Heart left ventricle (tissue), 16 donors: Measurements from ENCODE around the gene PTPN1. TPM values are rescaled to one million over a fixed set of nuclear protein-coding genes. Genes with fewer than 3 reads are reported as not detected.

ENCODE experiments used
- ATAC-seq, 4 donors: fragments of 200-7000 bp; cut with Tn5 transposase; one replicate each; pipeline ENCODE4 v1.9.1; 2020 to 2022; ENCODE audit warnings: moderate library complexity in 4 of 4, mild to moderate bottlenecking in 3 of 4, moderate number of reproducible peaks in 1 of 4
- DNase-seq, 5 donors: peaks; one replicate each; pipeline ENCODE4 v3.0.0-alpha.2; 2020
- H3K27ac ChIP-seq, 12 donors: fragments of 200-600 bp; sonication (generic) in 4 of 12; one replicate each; pipeline versions ENCODE4 v1.5.0 to v1.8.0; 2016 to 2022; ENCODE audit warnings: mild to moderate bottlenecking in 2 of 12
- H3K27me3 ChIP-seq, 9 donors: fragments of 200-600 bp; sonication (generic) in 2 of 9; one replicate each; pipeline versions ENCODE4 v1.5.1 to v1.8.0; 2016 to 2022; ENCODE audit warnings: mild to moderate bottlenecking in 3 of 9
- H3K36me3 ChIP-seq, 9 donors: fragments of 200-600 bp; sonication (generic) in 2 of 9; one replicate each; pipeline versions ENCODE4 v1.5.0 to v1.8.0; 2018 to 2022; ENCODE audit warnings: mild to moderate bottlenecking in 2 of 9
- H3K4me1 ChIP-seq, 12 donors: fragments of 200-600 bp; sonication (generic) in 4 of 12; one replicate each; pipeline versions ENCODE4 v1.5.0 to v1.8.0; 2016 to 2022; ENCODE audit warnings: mild to moderate bottlenecking in 3 of 12
- H3K4me3 ChIP-seq, 12 donors: fragments of 200-600 bp; sonication (generic) in 4 of 12; one replicate each; pipeline versions ENCODE4 v1.5.0 to v1.8.0; 2017 to 2022; ENCODE audit warnings: mild to moderate bottlenecking in 9 of 12, moderate library complexity in 4 of 12
- H3K9me3 ChIP-seq, 12 donors: fragments of 200-600 bp; sonication (generic) in 4 of 12; one replicate each; pipeline versions ENCODE4 v1.5.0 to v1.8.0; 2016 to 2022; ENCODE audit warnings: mild to moderate bottlenecking in 1 of 12
- POLR2A ChIP-seq, 2 donors: fragments of 450-650 bp; IDR thresholded peaks; one replicate each; pipeline ENCODE4 v1.6.1; 2017; ENCODE audit warnings: antibody characterized with exemption in 2 of 2, mild to moderate bottlenecking in 2 of 2, moderate library complexity in 2 of 2
- WGBS, 4 donors: extraction: QIAGEN DNeasy Blood & Tissue Kit in 2 of 4; methylation state at CpG; one replicate each; pipeline versions ENCODE4 v1.1.5 to v1.1.7; 2013 to 2018; 5-methylcytosine and 5-hydroxymethylcytosine counted together
- intact Hi-C, 10 donors: fragments of 100-400 bp; cut with DNase I; formaldehyde crosslinking; loops; one replicate each; pipeline versions ENCODE4 v1.11.1 to v1.14.2; 2022
- polyA plus RNA-seq, 2 donors: library from polyadenylated mRNA; stranded (reverse); fragments of 200-250 nt; gene quantifications; one replicate each; pipeline ENCODE4 v1.2.3, GENCODE V29; 2013
- total RNA-seq, 9 donors: library from RNA; depleted of rRNA in 2 of 9; stranded (reverse); fragments of >200 nt in 2 of 9; fragmentation: NEBNext Ultra II Directional in 3 of 9; extraction: Animal tissue kit (Norgen Biotek cat#: 25700) in 3 of 9; gene quantifications; one replicate each; pipeline versions ENCODE4 v1.1.0 to v1.2.4, GENCODE V29; 2016 to 2023
- TF ChIP-seq, protein P1 (sequence below), 12 donors: fragments of 200-600 bp; sonication (generic) in 4 of 12; IDR thresholded peaks; one replicate each; pipeline versions ENCODE4 v1.5.0 to v1.8.0; 2018 to 2022; ENCODE audit warnings: antibody characterized with exemption in 12 of 12, mild to moderate bottlenecking in 5 of 12
- donor health status: ischemic (EF 13 %, LVEDD 7.1; RV severe dilation, severe dysfunction).
- donor health status: healthy with polysubstance abuse.
- donor health status: DM: no; HTN: yes; CAD: no.
- donor health status: DM: no; HTN: no; CAD: no.
- donor health status: ischemic (EF 25% LVEDD 6.9; RV normal size, moderate dysfunction).
- donor health status: ischemic (EF 25% LVEDD 5.7; RV mildly dilated, moderate dysfunction).
- donor health status: healthy.
- donor health status: DM: yes; HTN: yes; CAD: no.
- donor health status: ischemic (EF 35%, LVEDD 5.7; RV mildly dilated, moderate dysfunction).
- donor health status: nonischemic (EF 11% LVEDD 7.7; RV severe dilation, severe dysfunction).
- donor health status: DM: yes; HTN: yes; CAD: no.
- donor health status: PGD.
- donor health status: ischemic (EF 29% LVEDD 5.4; RV normal size, mild dysfunction).
- donor health status: nonischemic (EF 23%, LVEDD 6.1; RV moderate dilation, normal function).

PTPN1 gene
- total and polyA plus RNA-seq, 11 donors, result 18.5 to 93.8 (median 32.0) TPM

DNA sequence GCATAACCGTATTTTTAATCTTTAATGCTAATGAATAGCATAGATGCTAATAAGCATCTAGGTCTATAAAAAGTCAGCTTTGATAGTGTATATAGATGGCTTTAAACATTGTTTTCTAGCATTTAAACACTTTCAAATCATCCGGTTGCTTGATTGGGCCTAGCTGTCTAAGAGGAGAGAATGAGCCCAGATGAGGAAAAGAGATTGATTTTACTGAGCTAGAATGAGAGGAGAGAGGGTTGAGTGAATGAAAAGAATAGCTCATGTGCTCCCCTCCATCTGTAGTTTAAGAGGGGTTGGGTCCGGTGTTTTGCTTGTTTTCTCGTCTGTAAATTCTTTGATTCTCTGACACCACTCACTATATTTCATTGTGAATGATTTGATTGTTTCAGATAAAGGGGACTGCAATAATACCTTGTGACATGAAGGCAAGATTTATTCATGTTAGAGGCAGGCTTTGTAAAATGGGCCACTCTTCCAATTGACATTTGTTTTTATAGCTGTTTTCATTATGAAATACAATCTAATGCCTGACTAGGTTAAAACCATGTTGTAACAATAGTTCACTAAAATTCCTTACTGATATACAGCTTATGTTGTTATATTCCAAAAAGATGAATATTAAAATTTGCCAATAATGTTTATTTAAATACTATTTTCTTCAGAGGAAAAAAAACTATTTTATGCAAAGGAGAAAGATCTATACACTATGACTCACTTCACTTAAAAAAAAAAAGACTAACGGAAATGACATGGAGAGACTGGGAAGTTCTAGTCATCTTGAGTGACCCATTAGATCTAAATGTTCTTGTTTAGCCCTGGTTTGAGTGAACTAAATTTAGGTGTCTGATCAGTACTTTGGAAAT lies 3.2 kb downstream of the PTPN1 start:
- intact Hi-C loops, result loop anchor here in 6 of 10 donors (5.0 kb wide), 3 partner anchors 49 to 64 kb away; no protein-coding TSS in a partner anchor
- Histone ChIP-seq H3K27me3 (no peaks in the 10 kb centered on the region), H3K4me3 (peak overlapping the region in 10 of 12 donors; percentile 4 to 100 (median 92)), H3K4me1 (peaks cover 0 to 87% (median 66%) of the 10 kb centered on the region in 12 donors), H3K36me3 (no peaks in the 10 kb centered on the region), H3K27ac (peak overlapping the region in 11 of 12 donors; percentile 6 to 96 (median 75)), H3K9me3 (no peaks in the 10 kb centered on the region)
- 55 to 63% (median 58%) methylated on average over 5 of the region's 5 CpGs for WGBS, 4 donors
- ATAC-seq (peak in 1 of 4 donors; percentile 23), DNase-seq (no peak)
- no peak for TF ChIP-seq POLR2A (IDR thresholded peaks at IDR 0.05)
- TF ChIP-seq, protein P1, sequence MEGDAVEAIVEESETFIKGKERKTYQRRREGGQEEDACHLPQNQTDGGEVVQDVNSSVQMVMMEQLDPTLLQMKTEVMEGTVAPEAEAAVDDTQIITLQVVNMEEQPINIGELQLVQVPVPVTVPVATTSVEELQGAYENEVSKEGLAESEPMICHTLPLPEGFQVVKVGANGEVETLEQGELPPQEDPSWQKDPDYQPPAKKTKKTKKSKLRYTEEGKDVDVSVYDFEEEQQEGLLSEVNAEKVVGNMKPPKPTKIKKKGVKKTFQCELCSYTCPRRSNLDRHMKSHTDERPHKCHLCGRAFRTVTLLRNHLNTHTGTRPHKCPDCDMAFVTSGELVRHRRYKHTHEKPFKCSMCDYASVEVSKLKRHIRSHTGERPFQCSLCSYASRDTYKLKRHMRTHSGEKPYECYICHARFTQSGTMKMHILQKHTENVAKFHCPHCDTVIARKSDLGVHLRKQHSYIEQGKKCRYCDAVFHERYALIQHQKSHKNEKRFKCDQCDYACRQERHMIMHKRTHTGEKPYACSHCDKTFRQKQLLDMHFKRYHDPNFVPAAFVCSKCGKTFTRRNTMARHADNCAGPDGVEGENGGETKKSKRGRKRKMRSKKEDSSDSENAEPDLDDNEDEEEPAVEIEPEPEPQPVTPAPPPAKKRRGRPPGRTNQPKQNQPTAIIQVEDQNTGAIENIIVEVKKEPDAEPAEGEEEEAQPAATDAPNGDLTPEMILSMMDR (IDR thresholded peaks at IDR 0.05), result no peak

DNA sequence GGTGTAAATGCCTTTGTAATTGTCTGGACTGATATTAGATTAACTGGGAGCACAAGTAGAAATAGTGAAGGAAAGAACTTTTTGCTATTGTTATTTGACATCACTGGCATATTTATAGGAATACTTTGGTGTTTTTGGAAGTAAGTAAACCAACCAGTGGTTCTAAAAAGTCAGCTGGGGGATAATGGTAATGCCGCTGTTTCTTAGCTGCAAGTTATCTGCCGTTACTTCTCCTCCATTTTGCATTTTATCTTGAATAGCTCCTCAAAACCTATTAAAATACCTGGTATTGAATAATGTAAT lies 3.8 kb downstream of the PTPN1 start:
- no peak for TF ChIP-seq POLR2A (IDR thresholded peaks at IDR 0.05)
- TF ChIP-seq, protein P1 (IDR thresholded peaks at IDR 0.05), result no peak
- H3K27me3 ChIP-seq, result no peaks in the 10 kb centered on the region
- peaks cover under 1 to 88% (median 69%) of the 10 kb centered on the region in 12 donors for H3K4me1 ChIP-seq
- DNase-seq (no peak), ATAC-seq (no peak)
- H3K4me3 ChIP-seq, result peak overlapping the region in 2 of 12 donors; percentile 86 to 99
- intact Hi-C loops, result loop anchor here in 6 of 10 donors (5.0 kb wide), 3 partner anchors 48 to 63 kb away; no protein-coding TSS in a partner anchor
- H3K27ac ChIP-seq, result peak overlapping the region in 11 of 12 donors; percentile 6 to 96 (median 75)
- H3K9me3 ChIP-seq, result no peaks in the 10 kb centered on the region
- 93 to 95% (median 94%) methylated on average over 2 of the region's 2 CpGs for WGBS, 4 donors
- H3K36me3 ChIP-seq, result no peaks in the 10 kb centered on the region

DNA sequence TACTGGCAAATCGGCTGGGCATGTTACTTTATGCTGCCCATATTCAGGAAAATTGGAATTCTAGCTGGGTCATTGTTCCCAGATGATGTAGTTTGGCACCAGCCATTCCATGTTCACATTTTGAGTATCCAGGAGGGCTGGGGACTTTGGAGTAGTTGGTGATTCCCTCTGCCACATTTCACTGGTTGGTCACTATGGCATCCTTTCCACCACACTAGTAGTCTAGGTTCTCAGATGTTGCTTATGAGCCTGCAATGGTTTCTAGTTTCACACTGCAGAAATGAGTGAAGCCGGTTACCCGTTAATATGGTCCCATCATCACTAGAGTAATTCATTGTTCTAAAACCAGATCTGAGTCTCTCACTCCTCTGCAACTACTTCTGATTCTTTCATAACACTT lies 4.6 kb downstream of the PTPN1 start:
- no peaks in the 10 kb centered on the region for H3K36me3 ChIP-seq
- H3K4me3 ChIP-seq, result no peak overlapping the region
- no peaks in the 10 kb centered on the region for H3K27me3 ChIP-seq
- DNase-seq (no peak), ATAC-seq (no peak)
- peaks cover 5 to 90% (median 74%) of the 10 kb centered on the region in 12 donors for H3K4me1 ChIP-seq
- peak overlapping the region in 7 of 12 donors; percentile 6 to 96 (median 85) for H3K27ac ChIP-seq
- TF ChIP-seq POLR2A (IDR thresholded peaks at IDR 0.05), result no peak
- TF ChIP-seq, protein P1 (IDR thresholded peaks at IDR 0.05), result no peak
- 83 to 93% (median 91%) methylated on average over 3 of the region's 3 CpGs for WGBS, 4 donors
- intact Hi-C loops, result loop anchor here in 6 of 10 donors (5.0 kb wide), 3 partner anchors 48 to 63 kb away; no protein-coding TSS in a partner anchor
- H3K9me3 ChIP-seq, result no peaks in the 10 kb centered on the region

DNA sequence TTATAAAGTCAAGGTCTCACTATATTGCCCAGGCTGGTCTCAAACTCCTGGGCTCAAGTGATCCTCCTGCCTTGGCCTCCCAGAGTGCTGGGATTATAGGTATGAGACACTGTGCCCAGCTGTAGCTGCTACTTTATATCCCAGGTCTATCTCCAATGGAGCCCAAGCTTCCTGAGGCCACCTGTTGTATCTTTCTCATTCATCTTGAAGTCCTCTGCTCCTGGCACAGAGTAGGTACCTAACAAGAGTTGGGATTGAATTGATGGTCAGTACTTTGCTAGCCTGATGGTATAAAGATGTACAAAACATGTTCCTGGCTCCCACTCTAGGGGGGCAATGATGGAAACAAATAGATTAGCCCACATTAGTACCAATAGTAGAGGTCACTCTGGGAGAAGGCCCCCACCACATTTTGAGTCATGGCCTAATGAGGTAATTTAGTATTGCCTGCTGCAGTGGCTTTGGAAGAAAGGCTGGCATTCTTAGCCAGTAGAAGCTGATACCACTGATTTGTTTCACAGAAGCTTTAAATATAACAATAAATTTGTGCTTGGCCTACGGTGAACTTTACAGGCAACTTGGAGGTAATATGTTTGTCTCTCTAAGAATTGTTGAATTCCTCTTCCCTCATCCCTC lies 5.4 kb downstream of the PTPN1 start:
- no peaks in the 10 kb centered on the region for H3K36me3 ChIP-seq
- ATAC-seq, result no peak
- TF ChIP-seq POLR2A (IDR thresholded peaks at IDR 0.05), result no peak
- TF ChIP-seq, protein P1 (IDR thresholded peaks at IDR 0.05), result no peak
- 43 to 92% (median 73%) methylated on average over 1 of the region's 1 CpG for WGBS, 4 donors
- no peaks in the 10 kb centered on the region for H3K9me3 ChIP-seq
- peak overlapping the region in 6 of 12 donors; percentile 3 to 91 (median 26) for H3K27ac ChIP-seq
- peaks cover 5 to 98% (median 81%) of the 10 kb centered on the region in 12 donors for H3K4me1 ChIP-seq
- intact Hi-C loops, result no loop called here
- no peak overlapping the region for H3K4me3 ChIP-seq
- H3K27me3 ChIP-seq, result no peaks in the 10 kb centered on the region
- no peak for DNase-seq
